AG09309 (cell line): ENCODE data around the gene AGMO.

Experiments
- DNase-seq: peaks from one replicate; pipeline ENCODE4 v3.0.0-alpha.2; 2010; ENCODE audit warnings: low read depth
- H3K4me3 ChIP-seq: 2 replicates; pipeline ENCODE4 v1.5.1; 2011; ENCODE audit warnings: mild to moderate bottlenecking, low read depth, low read length, moderate library complexity; ENCODE audit not compliant: control insufficient read depth
- TF ChIP-seq, protein P1 (sequence below): IDR thresholded peaks from 2 replicates; pipeline ENCODE4 v1.5.1; 2011; ENCODE audit warnings: mild to moderate bottlenecking, low read depth, low read length, inconsistent platforms; ENCODE audit not compliant: insufficient read depth, control insufficient read depth; ENCODE audit errors: missing control alignments

AGMO gene

DNA sequence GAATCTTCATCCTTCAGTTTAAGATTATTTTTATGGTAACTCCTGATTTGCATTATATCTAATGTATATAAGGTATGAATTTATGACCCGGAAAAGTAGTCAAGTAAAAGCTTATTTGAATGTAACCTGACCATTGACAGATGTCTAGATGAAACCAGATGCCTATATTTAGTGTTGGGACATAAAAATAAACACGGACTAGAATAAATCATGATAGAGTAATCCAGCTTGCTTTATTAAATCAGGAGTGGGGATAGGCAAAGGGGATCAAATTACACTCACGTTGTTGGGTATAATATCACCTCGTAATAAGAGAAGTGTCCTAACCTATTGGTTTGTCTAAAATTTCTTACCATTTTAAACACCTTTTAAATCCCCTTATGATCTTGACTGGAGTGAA, 244.6 kb downstream of the AGMO start:
- no peak overlapping the region for H3K4me3 ChIP-seq
- no peak for DNase-seq
- TF ChIP-seq, protein P1, sequence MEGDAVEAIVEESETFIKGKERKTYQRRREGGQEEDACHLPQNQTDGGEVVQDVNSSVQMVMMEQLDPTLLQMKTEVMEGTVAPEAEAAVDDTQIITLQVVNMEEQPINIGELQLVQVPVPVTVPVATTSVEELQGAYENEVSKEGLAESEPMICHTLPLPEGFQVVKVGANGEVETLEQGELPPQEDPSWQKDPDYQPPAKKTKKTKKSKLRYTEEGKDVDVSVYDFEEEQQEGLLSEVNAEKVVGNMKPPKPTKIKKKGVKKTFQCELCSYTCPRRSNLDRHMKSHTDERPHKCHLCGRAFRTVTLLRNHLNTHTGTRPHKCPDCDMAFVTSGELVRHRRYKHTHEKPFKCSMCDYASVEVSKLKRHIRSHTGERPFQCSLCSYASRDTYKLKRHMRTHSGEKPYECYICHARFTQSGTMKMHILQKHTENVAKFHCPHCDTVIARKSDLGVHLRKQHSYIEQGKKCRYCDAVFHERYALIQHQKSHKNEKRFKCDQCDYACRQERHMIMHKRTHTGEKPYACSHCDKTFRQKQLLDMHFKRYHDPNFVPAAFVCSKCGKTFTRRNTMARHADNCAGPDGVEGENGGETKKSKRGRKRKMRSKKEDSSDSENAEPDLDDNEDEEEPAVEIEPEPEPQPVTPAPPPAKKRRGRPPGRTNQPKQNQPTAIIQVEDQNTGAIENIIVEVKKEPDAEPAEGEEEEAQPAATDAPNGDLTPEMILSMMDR, result no peak

DNA sequence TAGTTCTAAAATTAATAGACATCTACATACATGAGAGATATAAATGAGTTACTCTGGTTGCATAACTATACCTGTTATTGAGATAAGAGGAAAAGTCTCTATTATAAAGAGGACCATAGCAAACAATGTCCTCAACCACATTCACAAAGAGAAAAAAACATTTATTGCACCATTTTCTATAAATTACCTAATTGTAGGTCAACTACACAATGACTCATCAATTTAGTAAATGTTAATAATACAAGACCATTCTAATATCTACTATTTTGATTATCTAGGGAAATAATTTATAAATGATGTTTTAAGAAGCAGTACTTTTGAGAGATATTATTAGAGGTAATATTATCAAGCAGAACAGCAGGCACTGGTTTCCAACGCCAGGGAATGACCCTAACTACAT, 246.1 kb downstream of the AGMO start:
- TF ChIP-seq, protein P1, result no peak
- DNase-seq, result no peak
- no peak overlapping the region for H3K4me3 ChIP-seq

DNA sequence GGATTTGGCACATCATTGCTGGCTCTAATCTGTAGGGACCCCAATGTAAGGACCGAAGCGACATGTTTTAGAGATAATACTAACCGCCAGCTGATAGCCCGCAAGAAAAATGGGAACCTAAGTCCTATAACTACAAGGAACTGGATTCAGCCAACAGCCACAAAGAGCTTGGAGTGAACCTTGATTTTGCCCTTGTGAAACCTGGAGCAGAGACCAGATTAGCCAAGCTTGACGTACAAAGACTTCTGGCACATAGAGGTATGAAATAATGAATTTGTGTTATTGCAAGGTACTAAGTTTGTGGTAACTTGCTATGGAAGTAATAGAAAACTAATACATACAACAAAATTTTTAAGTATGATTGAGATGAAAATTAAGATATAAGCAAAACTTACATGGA, 246.9 kb downstream of the AGMO start:
- TF ChIP-seq, protein P1, result no peak
- no peak for DNase-seq
- H3K4me3 ChIP-seq, result no peak overlapping the region

DNA sequence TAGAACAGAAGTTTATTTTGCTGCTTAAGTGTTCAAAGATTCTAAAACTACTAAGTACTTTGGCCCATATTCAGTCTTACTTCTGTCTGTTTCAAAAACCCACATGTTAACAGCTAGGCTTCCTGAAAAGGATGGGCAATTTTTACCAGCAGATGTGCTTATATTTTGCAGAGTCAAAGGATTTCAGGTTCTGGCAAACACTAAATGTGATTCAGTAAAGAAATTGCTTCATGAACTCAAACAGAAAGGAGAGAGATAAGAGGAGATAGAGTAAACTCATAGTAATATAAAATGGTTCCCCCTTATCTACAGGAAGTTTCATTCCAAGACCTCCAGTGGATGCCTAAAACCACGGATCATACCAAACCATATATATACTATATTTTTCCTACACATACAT, 248.5 kb downstream of the AGMO start:
- TF ChIP-seq, protein P1, result no peak

DNA sequence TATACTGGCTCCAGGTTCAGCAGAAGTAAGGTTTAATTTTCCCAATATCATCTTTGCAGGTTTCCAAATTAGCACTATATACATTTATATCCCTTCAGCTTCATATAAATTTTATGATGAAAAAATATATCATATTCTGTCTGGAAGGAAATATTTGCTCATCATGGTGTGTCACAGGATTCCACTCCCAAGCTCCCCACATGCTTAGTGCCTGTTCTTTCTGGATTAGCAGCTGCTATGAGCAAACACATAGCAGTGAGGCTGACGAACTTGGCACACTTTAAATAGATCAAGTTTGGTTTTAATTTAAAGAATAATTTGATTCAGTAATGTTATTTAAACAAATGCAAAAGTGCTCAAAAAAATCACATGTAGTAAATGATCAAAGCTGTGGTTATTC, 251.9 kb downstream of the AGMO start:
- TF ChIP-seq, protein P1, result no peak
- DNase-seq, result no peak
- no peak overlapping the region for H3K4me3 ChIP-seq

More for the DNA sequence above, 248.5 kb downstream of the AGMO start:
- H3K4me3 ChIP-seq, result no peak overlapping the region
- no peak for DNase-seq

DNA sequence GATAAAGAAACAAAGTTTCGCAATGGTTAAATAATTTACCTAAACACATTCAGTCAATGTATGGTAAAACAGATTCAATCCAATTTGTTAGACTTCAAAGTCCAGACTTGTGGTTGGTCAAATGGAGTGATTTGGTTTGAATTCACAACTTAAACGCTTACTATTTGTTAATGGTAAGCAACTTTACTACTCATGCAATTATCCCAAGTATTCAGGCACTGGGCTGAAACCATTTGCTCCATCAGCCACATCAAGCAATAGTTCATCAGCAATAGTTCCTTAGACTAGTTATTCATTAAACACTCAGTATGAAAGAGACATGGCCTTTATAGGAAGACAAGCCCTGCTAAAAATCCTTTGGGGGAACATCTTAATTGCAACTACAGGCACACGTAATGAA, 253.0 kb downstream of the AGMO start:
- DNase-seq, result no peak
- no peak overlapping the region for H3K4me3 ChIP-seq
- TF ChIP-seq, protein P1, result no peak

DNA sequence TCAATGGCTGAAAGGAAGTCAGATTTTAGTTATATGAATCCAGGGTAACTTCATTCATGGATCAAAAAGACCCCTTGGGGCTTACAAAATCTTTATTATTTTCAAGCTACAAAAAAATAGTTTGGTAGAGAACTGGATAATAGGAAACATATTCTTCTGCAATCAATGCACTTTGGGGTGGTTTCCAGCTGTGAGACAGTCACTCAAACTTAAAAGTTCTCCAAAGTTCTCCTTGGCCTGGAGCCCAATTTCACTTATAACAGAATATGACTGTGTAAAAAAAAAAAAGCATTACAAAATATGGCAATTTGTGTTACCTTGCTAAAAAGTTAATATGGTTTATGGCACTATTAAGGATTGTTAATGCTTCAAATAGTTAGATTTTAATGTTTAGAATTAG, 255.5 kb downstream of the AGMO start:
- TF ChIP-seq, protein P1, result no peak
- DNase-seq, result no peak
- no peak overlapping the region for H3K4me3 ChIP-seq
